Limb (tissue), 2 donors: Measurements from ENCODE around the gene KRT32.
A peak's percentile ranks its signal among the peaks of the same experiment; 100 is the strongest.

Experiments used
- DNase-seq, 2 donors: peaks; one replicate each; pipeline ENCODE4 v3.0.0-alpha.2; 2016; ENCODE audit errors: extremely low spot score in 2 of 2

Gene KRT32

GRCh38 chr17:41492771-41493170, 25.6 kb upstream of the KRT32 start:
- DNase-seq, result peak; percentile 61 to 74

GRCh38 chr17:41492351-41492750, 25.2 kb upstream of the KRT32 start:
- DNase-seq, result no peak

- DNase-seq, result no peak
Observed at GRCh38 chr17:41491476-41491875, 24.3 kb upstream of the KRT32 start.

GRCh38 chr17:41490000-41490990, 23.1 kb upstream of the KRT32 start:
- no peak for DNase-seq

- DNase-seq, result no peak
Observed at GRCh38 chr17:41489531-41489930, 22.3 kb upstream of the KRT32 start, which contains the start of gene KRT36. TSS of gene KRT36 (minus strand) at chr17:41489910. CDS start at chr17:41489864, 46 bp downstream.

- no peak for DNase-seq
Observed at GRCh38 chr17:41486809-41487530, 19.8 kb upstream of the KRT32 start.

GRCh38 chr17:41486316-41486715, 19.1 kb upstream of the KRT32 start:
- DNase-seq, result no peak

GRCh38 chr17:41484920-41485904, 18.0 kb upstream of the KRT32 start:
- no peak for DNase-seq

- no peak for DNase-seq
Observed at GRCh38 chr17:41483991-41484826, 17.0 kb upstream of the KRT32 start.

- DNase-seq, result no peak
Observed at GRCh38 chr17:41483531-41483930, 16.3 kb upstream of the KRT32 start.

- no peak for DNase-seq
Observed at GRCh38 chr17:41481036-41481435, 13.8 kb upstream of the KRT32 start, which contains the start of gene KRT35. TSS of gene KRT35 (minus strand) at chr17:41481151. CDS start at chr17:41481097, 54 bp downstream.

GRCh38 chr17:41480581-41480980, 13.4 kb upstream of the KRT32 start:
- DNase-seq, result no peak

GRCh38 chr17:41480136-41480535, 12.9 kb upstream of the KRT32 start:
- DNase-seq, result no peak

GRCh38 chr17:41478237-41478636, 11.1 kb upstream of the KRT32 start:
- DNase-seq, result no peak

- no peak for DNase-seq
Observed at GRCh38 chr17:41476866-41477815, 10.0 kb upstream of the KRT32 start.

GRCh38 chr17:41475421-41475820, 8.2 kb upstream of the KRT32 start:
- no peak for DNase-seq

- DNase-seq, result no peak
Observed at GRCh38 chr17:41474863-41475262, 7.7 kb upstream of the KRT32 start.

- no peak for DNase-seq
Observed at GRCh38 chr17:41468346-41468745, 1.2 kb upstream of the KRT32 start.

GRCh38 chr17:41467561-41467960, 375 bp upstream of the KRT32 start:
- DNase-seq, result no peak
